ENCODE data around the gene FNDC3B. TPM values are rescaled to one million over a fixed set of nuclear protein-coding genes. Genes with fewer than 3 reads are reported as not detected.

Gene FNDC3B
- total and polyA plus RNA-seq, 9 of the 15 experiments (the other 6 are each of a cell fraction or from before 2014, with no cell fraction given): 7.0 to 35.8 (median 16.2) TPM

DNA sequence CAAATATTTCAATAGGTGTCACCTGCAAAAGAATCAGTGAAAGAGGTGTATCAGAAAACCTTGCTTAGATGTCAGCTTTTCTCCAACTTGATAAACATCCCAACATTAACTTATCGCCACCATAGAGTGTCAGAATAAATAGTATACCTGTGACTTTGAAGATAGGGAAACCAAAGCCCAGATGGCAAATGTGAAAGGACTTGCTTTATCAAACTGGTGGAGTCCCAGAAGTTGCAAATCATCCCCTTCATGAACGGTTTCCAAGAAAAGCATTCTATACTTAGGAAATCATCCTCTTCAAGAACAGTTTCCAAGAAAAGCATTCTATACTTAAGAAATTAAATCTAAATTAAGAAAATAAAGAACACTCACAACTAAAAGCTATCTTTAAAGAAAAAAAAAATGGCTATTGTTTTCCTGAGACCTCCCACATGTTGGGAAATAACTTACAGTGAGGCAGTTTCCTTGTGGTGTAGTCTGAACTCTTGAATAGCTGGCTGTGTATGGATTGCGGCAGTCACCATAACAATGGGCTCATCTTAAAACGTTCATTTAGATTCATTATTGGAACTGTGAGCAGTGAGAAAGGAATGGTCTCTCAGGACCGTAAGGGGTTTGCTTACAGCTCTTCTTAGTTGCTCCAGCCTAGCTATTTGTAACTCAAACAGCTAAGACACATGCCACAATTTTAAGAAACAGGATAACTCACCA lies 352.4 kb downstream of the FNDC3B start:
- in situ Hi-C loops (cut with MboI): no loop called here
- no peak overlapping the region; the same call in 2 of the 3 replicates for H3K27ac ChIP-seq (ENCODE audit: extremely low read depth, low read depth, low read length)
- no TSS peak for BruUV-seq (replicated peaks)
- peaks cover 3% of the 10 kb centered on the region; the same call in 2 of the 3 replicates for H3K36me3 ChIP-seq (ENCODE audit: control insufficient read depth, insufficient read depth, low read length)
- H2AFZ ChIP-seq (ENCODE audit: low read depth, low read length): no peak overlapping the region
- intact Hi-C loops (cut with micrococcal nuclease): no loop called here
- H3K9me1 ChIP-seq (ENCODE audit: control insufficient read depth, insufficient read depth, low read length): no peaks in the 10 kb centered on the region
- no peaks in the 10 kb centered on the region for H3K27me3 ChIP-seq (ENCODE audit: control insufficient read depth in 2 of 2, insufficient read depth in 2 of 2, low read length in 2 of 2)
- CTCF ChIA-PET (ENCODE audit: low intra/inter-chr PET ratio): no interaction called here
- WGBS (ENCODE audit: insufficient coverage, low coverage, missing lambda C conversion rate): 4% methylated on average over 5 of the region's 5 CpGs
- ATAC-seq (peak; percentile 72), DNase-seq (ENCODE audit: extremely low read depth in 1 of 4, low spot score in 3 of 4) (peak in 3 of 4 experiments; percentile 14 to 79 (median 62)), FAIRE-seq (peak; percentile 76)
- no peak overlapping the region for H3K9ac ChIP-seq (ENCODE audit: insufficient read depth in 1 of 2, low read depth in 2 of 2, low read length in 2 of 2)
- no peak overlapping the region for H3K4me2 ChIP-seq (ENCODE audit: insufficient read depth, low read length)
- POLR2A ChIA-PET: interaction anchor here (0.6 to 0.7 kb wide), 2 partner anchors 12 to 27 kb away, joined by 4 read pairs; no protein-coding TSS in a partner anchor
- H3K4me3 ChIP-seq: no peak overlapping the region
- no peaks in the 10 kb centered on the region for H3K79me2 ChIP-seq (ENCODE audit: control insufficient read depth, insufficient read depth, low read length)
- H4K20me1 ChIP-seq (replicated peaks; ENCODE audit: control insufficient read depth, insufficient read depth, low read length): 0 out of 2 replicates have a peak, but pooled peaks cover 4% of the 10 kb centered on the region
- H3K4me1 ChIP-seq (replicated peaks in 1 of 2; ENCODE audit: control insufficient read depth in 2 of 2, insufficient read depth in 2 of 2, low read length in 2 of 2): peaks cover 8 to 23% of the 10 kb centered on the region in 2 experiments; a peak in 4 of 5 replicates
- no peaks in the 10 kb centered on the region for H3K9me3 ChIP-seq (replicated peaks; ENCODE audit: control insufficient read depth, insufficient read depth, low read depth, low read length)
- TF ChIP-seq ZNF431 (CRISPR knock-in tag; IDR thresholded peaks at IDR 0.05) (no peak), TEAD4 (IDR thresholded peaks at IDR 0.05; ENCODE audit: low read length) (peak; percentile 92), TEAD4 (CRISPR knock-in tag; IDR thresholded peaks at IDR 0.05; ENCODE audit: borderline replicate concordance) (no peak), PRPF4 (IDR thresholded peaks at IDR 0.05; ENCODE audit: insufficient read depth, low read depth, low read length, poor library complexity, severe bottlenecking) (no peak), FOXM1 (IDR thresholded peaks at IDR 0.05; ENCODE audit: low read depth) (0 out of 2 replicates have a peak, but pooled peaks have one; percentile 38), FOXM1 (CRISPR knock-in tag; IDR thresholded peaks at IDR 0.05; ENCODE audit: low read depth) (no peak), TAL1 (IDR thresholded peaks at IDR 0.05) (peak; percentile 85), TSC22D4 (tag; IDR thresholded peaks at IDR 0.05) (no peak), MEF2D (tag; conservative IDR thresholded peaks at IDR 0.05; ENCODE audit: low read depth) (no peak), KDM1A (IDR thresholded peaks at IDR 0.05) (peak; percentile 91 to 94), RHOXF2B (CRISPR knock-in tag; conservative IDR thresholded peaks at IDR 0.05) (no peak), ARID1B (IDR thresholded peaks at IDR 0.05) (peak; percentile 92)
- TF ChIP-seq, protein P1, sequence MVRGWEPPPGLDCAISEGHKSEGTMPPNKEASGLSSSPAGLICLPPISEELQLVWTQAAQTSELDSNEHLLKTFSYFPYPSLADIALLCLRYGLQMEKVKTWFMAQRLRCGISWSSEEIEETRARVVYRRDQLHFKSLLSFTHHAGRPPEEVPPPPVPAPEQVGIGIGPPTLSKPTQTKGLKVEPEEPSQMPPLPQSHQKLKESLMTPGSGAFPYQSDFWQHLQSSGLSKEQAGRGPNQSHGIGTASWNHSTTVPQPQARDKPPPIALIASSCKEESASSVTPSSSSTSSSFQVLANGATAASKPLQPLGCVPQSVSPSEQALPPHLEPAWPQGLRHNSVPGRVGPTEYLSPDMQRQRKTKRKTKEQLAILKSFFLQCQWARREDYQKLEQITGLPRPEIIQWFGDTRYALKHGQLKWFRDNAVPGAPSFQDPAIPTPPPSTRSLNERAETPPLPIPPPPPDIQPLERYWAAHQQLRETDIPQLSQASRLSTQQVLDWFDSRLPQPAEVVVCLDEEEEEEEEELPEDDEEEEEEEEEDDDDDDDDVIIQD (CRISPR knock-in tag; IDR thresholded peaks at IDR 0.05): no peak
- TF ChIP-seq, protein P2, sequence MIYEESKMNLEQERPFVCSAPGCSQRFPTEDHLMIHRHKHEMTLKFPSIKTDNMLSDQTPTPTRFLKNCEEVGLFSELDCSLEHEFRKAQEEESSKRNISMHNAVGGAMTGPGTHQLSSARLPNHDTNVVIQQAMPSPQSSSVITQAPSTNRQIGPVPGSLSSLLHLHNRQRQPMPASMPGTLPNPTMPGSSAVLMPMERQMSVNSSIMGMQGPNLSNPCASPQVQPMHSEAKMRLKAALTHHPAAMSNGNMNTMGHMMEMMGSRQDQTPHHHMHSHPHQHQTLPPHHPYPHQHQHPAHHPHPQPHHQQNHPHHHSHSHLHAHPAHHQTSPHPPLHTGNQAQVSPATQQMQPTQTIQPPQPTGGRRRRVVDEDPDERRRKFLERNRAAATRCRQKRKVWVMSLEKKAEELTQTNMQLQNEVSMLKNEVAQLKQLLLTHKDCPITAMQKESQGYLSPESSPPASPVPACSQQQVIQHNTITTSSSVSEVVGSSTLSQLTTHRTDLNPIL (CRISPR knock-in tag; IDR thresholded peaks at IDR 0.05): no peak
- TF ChIP-seq, protein P3, sequence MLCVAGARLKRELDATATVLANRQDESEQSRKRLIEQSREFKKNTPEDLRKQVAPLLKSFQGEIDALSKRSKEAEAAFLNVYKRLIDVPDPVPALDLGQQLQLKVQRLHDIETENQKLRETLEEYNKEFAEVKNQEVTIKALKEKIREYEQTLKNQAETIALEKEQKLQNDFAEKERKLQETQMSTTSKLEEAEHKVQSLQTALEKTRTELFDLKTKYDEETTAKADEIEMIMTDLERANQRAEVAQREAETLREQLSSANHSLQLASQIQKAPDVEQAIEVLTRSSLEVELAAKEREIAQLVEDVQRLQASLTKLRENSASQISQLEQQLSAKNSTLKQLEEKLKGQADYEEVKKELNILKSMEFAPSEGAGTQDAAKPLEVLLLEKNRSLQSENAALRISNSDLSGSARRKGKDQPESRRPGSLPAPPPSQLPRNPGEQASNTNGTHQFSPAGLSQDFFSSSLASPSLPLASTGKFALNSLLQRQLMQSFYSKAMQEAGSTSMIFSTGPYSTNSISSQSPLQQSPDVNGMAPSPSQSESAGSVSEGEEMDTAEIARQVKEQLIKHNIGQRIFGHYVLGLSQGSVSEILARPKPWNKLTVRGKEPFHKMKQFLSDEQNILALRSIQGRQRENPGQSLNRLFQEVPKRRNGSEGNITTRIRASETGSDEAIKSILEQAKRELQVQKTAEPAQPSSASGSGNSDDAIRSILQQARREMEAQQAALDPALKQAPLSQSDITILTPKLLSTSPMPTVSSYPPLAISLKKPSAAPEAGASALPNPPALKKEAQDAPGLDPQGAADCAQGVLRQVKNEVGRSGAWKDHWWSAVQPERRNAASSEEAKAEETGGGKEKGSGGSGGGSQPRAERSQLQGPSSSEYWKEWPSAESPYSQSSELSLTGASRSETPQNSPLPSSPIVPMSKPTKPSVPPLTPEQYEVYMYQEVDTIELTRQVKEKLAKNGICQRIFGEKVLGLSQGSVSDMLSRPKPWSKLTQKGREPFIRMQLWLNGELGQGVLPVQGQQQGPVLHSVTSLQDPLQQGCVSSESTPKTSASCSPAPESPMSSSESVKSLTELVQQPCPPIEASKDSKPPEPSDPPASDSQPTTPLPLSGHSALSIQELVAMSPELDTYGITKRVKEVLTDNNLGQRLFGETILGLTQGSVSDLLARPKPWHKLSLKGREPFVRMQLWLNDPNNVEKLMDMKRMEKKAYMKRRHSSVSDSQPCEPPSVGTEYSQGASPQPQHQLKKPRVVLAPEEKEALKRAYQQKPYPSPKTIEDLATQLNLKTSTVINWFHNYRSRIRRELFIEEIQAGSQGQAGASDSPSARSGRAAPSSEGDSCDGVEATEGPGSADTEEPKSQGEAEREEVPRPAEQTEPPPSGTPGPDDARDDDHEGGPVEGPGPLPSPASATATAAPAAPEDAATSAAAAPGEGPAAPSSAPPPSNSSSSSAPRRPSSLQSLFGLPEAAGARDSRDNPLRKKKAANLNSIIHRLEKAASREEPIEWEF (CRISPR knock-in tag; IDR thresholded peaks at IDR 0.05): no peak
